ENCODE data around the gene EPG5.
"Not testable (repeated sequence)": the region's sequence is repeated elsewhere in the genome, so short reads cannot be mapped to it uniquely, and the experiment has no call there.

Gene EPG5

DNA sequence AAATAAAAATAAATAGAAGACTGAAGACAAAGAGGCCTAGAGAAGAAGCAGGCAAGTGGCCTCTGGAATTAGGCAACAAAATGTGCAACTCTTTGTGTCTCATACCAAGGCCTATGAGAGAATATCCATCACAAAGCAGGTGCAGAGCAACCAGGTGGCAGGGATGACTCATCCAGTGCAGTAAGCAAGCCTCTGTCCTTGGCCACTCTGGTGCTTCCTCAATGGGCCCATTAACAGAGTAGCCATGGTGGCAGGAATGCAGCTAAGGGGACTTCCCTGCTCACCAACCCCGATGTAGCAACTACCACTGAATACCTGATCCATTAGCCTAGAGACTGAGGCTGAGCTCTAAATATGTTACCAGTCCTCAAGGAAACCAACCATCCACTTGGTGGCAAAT, 11.0 kb upstream of the EPG5 start:
- DNase-seq = no peak

DNA sequence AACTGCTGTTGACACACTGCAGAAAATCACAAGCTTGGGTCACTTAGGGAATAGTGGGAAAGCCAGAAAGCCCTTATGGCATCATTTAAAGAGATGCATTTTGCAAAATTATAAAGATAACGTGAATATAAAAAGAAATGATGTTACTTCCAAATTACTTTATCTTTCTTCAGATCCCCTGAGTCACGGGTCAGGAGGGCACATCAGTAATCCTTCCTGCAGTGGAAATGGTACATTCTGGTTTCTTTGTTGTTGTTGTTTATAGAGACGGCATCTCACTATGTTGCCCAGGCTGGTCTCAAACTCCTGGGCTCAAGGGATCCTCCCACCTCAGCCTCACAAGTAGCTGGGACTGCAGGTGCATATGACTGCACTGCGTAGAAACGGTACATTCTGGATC, 9.8 kb upstream of the EPG5 start:
- DNase-seq = no peak

DNA sequence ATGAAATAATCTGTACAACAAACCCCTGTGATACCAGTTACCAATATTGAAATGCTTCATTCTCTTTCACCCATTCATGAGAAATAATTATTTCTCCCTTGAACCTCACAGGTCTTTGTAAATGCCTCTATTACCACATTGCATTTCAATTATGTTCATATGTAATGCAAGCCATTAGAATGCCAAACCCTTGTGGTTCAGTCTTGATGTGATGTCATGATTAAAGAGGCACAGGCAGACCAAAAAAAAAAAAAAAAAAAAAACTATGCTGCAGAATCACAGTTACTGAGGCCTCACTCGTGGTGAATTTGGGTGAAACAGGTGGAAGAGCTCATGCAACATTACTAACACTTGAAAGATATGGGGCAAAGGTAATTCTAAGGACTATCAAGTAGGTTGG, 9.4 kb upstream of the EPG5 start:
- DNase-seq = no peak

DNA sequence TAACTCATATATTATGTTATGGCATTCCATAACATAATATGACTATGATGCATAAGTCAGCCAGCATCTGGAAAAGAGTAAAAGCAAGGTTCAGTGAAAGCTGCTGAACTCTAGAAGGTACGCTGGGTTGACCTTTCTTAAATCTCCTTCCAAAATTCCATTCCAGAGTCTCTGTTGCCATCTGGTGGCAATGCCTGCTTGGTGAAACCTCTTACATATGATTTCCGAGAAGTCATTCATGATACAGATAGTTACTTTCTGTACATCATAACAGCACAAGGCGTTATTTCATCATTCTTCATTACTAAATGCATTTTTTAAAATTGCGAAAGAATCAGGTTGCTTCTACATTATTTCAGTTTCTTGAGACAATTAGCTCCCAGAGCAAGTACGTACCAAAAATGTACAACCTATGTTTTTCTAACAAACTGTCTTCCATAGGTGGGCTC, 7.0 kb upstream of the EPG5 start:
- DNase-seq = peak; percentile 75

DNA sequence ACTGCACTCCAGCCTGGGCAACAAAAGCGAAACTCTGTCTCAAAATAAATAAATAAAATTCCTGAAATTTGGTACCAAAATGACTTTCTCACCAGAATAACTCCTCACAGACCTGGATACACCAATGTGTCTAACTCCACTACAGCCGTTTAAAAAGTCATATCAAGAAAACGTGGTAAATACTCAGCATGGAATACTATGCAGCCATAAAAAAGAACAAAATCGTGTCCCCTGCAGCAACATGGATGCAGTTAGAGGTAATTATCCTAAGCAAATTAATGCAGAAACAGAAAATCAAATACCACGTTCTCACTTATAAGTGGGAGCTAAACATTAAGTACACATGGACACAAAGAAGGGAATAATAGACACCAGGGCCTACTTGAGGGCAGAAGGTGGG, 2.2 kb downstream of the EPG5 start:
- not testable (repeated sequence) for DNase-seq

DNA sequence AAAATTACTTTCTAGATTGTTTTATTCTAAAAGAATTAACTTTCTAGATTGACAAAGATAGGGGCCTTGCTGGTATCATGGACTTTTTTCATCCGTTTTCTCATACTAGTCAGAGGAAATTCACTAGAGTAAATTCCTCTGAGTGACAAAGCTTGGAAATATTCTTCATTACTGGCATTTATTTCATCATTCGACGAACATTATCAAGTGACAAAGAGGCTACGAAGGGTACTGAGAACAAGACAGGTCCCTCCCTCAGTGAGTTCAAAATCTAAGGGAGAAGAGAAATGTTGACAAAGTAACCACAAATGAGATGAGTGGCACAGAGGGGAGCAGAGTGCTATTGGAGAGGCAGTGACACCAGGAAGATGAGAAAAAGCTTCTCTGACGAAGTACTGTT, 4.3 kb downstream of the EPG5 start:
- no peak for DNase-seq

DNA sequence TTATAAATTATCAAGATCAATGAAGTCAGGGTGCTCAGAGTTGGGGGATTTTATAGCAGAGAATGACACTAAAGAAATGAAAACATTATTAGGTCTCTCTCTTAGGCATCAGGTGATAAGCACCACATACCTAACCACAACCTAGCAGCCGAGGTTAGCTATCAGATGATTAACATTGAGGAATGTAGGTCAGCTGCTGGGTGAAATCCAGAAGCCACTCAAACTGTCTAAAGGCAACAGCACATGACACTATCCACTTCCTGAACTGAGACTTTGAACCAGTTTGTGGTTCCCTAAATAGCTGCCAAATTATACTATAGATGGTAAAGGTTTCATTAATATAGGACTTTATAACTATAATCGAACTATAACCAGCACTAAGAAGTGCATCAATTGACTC, 4.7 kb downstream of the EPG5 start:
- DNase-seq = no peak

DNA sequence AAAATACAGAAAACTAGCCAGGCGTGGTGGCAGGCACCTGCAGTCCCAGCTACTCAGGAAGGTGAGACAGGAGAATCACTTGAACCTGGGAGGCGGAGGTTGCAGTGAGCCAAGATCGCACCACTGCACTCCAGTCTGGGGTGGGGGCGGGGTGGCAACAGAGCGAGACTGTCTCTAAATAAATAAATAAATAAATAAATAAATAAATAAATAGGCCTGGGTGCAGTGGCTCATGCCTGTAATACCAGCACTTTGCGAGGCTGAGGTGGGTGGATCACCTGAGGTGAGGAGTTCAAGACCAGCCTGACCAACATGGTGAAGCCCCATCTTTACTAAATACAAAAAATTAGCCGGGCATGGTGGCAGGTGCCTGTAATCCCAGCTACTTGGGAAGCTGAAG, 7.6 kb downstream of the EPG5 start:
- not testable (repeated sequence) for DNase-seq

DNA sequence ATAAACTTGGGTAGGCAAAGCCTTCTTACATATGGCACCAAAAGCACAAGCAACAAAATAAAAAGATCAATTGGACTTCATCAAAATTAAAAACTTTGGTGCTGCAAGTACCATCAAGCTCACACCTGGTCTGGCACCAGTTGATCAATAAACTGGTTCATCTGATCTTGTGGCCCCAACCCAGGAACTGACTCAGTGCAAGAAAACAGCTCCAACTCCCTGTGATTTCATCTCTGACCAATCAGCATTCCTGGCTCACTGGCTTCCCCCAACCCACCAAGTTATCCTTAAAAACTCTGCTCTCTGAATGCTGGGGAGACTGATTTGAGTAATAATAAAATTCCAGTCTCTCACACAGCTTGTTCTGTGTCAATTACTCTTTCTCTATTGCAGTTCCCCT, 8.4 kb downstream of the EPG5 start:
- no peak for DNase-seq

DNA sequence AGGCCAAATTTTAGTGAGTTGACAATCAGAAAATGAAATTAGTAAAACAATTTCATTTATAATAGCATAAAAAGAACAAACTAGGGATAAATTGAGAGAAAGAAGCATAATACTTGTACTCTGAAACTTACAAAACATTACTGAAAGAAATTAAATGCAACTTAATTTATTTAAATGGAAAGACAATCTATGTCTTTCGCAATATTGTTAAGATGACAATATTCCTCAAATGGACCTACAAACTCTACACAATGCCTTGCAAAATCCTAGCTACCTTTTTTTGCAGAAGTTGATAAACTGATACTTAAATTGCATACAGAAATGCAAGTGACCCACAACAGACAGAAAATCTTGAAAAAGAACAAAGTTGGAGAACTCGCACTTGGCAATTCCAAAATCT, 9.1 kb downstream of the EPG5 start:
- DNase-seq = no peak

DNA sequence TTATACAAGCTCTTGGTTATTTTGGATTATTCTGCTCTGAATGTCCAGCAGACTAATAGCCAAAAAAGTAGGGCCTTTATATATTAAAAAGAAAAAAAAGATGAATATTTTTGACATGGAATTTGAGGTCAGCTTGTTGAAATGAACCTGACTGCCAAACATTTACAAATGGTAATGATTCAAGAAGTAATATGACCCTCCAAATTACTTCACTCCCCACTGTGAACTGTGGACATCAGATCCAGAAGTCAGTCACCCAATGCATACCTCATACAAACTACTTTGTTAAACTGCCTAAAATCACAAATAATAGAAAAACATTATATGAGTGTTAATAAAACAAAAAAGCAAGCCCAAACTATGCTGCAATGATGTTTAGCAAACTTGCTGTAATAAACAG, 10.0 kb downstream of the EPG5 start:
- no peak for DNase-seq

DNA sequence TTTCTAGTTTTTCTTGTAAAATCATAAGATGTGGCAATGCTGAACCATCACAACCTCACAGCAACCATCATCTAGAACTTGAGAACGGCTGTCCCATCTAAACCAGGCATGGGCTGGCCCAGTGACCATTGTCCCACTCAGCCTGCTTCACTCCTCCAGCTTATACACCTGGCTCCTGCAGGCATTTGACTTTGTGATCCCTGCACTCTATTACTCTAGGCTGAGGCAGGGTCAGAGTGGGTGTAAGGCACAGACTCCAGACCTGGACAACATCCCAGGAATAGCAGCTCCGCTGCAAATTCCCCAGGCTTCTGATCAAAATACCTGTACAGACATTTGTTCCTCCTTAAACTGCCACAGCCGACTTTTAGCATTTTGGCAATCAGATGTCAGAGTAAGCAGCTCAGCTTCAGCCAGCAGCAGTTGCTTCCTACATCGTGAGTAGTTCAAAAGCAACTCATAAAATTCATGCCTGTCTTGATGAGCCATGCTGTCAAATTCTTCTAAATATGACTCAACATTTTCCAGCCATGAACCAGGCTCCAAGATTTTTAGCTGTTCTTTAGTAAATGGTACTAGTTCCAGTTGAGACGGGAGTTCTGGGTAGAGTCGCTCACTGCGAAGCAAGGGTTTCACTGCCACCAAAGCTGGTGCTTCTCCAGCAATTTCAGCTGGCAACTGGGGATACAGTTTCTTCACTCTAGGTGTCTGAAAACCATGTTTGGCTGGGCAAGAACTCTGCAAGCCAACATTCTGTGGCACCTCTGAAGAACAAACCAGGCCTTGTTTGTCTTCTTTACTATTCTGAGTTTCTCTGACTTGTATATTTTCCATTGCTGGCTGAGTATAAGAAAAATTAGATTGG, 12.8 kb downstream of the EPG5 start:
- DNase-seq = no peak

DNA sequence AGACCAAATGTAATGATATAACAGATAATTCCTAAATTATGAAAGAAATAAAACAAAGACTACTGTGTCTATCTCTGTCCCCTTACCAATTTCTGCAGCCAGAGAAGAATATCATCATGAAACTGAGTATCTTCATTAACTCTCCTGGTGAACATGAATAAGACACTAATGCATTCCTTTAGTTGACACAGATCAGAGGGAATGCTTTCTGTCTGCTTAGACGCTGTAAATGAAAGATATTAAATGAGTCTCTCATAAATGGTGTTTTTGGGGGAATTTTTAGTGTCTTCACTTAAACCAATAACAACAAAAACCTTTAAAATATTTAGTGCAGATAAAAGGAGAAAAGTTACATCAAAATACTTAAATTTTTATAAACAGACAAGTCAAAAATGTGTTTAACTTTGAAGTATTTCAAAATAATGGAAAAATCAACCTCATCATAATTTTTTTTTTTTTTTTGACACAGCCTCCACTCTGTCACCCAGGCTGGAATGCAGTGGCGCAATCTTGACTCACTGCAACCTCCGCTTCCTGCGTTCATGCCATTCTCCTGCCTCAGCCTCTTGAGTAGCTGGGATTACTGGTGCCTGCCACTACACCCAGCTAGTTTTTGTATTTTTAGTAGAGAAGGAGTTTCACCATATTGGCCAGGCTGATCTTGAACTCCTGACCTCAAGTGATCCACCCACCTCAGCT, 16.0 kb downstream of the EPG5 start:
- DNase-seq = no peak

DNA sequence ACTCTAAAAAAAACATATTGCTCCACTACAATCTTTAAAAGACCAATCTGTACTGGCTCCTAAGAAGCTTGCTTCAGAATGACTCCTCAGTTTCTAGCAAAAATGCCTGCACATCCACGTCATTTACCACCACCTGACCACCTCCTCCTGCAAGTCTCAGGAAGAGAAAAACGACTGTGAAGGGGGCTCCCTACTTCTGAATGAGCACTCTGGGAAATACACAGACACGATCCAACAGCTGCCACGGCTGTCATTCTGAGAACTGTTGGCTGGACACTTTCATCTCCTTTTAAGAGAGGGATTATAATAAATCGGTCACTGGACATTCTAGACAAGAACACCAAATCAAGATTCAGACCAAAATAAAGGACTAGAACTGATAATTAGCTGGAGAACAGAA, 21.5 kb downstream of the EPG5 start:
- DNase-seq = no peak

DNA sequence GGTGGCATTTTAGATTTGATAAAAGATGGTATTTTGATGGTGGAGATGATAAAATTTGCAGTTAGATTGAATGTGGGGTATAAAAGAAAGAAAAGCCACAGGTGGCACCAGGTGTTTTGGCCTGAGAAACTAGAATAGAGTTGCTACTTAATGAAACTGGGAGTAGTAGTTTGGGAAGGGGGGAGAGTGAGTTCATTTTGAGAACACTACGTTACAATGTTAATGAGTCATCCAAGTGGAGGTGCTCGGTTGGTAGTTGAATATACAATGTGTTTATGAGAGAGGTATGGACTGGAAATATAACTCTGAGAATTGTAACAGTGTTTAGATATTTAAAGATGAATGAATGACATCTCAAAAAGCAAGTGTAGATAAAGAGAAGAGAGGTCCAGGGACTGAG, 26.4 kb downstream of the EPG5 start:
- DNase-seq = no peak

DNA sequence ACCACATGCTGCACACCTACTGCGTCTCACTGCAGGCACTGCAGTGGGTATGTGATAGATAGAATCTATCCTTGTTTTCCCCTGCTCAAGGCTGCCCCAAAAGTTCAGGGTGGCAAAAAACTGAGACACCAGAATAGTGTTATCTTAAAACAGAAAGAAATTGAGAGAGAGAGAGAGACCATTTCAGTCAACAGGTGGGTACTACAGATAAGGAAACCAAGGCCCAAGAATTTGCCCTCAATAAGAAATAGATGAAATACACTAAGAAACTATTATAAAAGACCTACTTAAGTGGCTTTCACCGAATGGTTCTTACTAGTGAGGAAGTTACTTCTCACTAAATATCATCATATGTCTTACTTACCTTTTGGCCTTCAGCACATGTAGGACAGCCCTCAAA, 27.9 kb downstream of the EPG5 start:
- DNase-seq = no peak

DNA sequence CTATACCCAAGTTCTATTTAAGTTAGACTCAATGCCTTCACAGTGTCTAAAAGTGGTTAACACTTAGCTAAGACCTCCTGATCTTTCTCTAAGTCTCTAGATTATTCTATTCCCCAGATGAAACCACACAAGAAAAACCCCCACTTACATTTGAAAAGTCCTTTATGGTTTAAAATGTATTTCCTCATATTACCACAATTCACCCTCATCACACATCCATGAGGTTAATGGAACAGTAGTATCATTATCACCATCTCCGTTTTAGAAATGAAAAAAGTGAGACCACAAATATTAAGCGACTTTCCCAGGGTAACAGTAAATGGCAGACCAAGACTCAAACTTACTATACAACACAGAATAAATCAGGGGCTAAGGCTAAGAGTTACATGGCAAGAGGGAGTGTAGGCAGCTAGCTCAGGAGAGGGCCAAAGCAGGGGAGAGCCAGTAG, 28.6 kb downstream of the EPG5 start:
- DNase-seq = no peak

DNA sequence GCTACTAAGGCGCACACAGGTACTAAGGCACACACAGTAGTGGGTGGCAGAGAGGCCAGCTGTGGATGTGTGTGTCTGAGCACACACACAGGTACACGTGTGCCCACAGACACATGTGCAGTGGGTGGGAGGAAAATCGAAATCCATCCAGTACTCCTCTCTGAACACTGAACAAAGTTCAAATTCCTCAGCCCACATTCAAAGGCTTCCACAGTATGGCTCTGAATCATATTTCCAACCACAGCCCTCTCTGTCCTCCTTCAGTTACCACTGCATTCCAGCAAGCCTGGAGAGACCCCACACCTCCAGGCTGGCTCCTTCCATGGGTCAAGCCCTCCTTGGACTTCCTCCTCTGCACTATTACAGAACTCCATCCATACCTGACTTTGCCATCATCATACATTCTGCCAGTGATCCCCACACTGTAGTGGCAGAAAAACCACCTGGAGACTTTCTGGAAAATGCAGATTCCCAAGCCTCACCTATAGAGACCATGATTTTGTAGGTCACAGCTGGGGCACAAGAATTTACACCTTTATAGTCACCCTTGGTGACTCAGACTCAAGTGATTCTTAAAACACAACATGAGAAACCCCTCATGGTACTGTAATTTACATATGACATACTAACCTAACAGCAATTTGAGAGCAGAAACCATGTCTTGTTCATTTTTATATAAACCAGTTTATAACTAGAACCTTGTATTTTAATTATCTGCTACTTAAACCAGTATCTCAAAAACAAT, 31.4 kb downstream of the EPG5 start:
- no peak for DNase-seq

DNA sequence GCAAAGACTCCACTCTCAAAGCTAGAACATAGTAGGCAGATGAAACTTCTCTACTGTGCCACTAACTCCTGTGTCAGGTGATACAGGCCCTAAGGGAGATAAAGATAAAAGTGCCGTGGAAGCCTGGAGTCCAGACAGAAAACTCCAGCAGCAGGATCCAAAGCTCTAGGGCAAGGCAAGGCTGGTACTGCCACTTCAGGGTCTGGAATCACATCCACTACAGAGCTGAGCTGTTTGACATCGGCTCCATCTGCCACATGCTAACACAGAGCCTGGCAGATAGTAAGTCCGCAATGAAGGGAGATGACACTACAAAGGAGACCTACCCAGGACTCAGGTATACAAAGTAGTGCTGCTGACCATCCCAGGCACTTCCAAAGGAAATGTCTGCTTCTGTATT, 34.4 kb downstream of the EPG5 start:
- DNase-seq = no peak

DNA sequence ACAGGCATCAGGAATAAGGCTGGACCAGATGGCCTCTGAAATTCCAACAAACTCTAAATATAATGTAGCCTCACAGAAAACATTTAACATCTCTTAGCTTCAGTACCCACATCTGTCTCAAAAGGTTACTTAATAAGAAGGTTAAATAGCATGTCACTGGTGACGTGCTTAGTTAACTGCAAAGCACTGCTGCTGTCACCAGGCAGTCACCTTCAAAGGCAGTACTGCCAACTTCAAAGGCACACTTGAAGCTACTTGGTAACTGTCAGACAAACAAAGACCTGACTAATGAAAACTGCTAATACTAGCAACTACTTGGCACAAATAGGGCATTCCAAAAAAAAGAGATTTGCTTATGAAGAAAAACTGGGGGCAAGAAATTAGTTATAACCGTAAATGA, 36.2 kb downstream of the EPG5 start:
- no peak for DNase-seq

DNA sequence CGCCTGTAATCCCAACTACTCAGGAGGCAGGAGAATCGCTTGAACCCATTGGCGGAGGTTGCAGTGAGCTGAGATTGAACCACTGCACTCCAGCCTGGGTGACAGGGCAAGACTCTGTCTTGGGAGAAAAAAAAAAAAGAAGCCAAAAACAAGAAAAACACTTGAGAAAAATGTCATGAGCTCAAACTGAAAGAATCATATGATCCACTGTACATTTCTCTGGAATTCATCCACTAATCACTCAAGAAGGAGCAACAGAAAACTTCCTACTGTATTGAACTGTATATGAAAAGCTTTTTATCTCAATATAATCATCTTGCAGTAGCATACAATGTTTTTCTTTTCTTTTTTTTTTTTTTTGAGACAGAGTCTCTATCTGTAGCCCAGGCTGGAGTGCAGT, 40.4 kb downstream of the EPG5 start:
- DNase-seq = no peak

DNA sequence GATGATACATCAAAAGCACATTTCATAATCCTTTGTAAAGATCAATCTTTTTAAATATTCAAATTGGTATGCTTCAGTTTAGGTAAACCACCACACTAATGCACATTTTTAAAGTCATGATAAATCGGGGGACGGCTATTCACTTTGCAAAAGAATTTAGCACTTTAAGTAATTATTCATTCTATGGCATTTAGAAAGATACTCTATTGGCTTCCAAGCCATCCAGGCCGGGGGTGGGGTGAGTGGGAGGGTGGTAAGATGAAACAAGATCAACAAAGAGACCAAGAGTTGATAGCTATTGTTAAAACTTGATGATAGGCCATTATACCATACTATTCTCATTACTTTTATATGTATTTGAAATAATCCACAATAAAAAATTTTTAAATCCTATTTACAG, 41.0 kb downstream of the EPG5 start:
- DNase-seq = no peak

DNA sequence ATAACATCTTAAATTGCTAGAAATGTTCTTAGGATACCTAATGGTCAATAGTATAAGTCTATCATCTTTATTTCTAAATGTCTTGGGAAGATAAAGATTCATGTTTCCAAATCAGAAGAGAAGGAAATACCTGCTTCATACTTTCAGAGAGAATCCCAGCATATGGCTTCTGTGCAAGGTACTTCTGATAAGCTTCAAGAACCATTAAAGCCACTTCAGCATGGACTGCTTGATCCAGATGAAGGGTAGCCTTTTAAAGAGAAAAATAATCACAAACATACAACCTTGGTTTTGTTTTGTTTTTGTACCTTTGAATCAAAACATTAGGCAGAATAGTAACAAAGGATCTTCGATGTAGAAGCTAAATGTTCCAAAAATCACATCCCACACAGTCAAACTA, 44.0 kb downstream of the EPG5 start:
- DNase-seq = no peak

DNA sequence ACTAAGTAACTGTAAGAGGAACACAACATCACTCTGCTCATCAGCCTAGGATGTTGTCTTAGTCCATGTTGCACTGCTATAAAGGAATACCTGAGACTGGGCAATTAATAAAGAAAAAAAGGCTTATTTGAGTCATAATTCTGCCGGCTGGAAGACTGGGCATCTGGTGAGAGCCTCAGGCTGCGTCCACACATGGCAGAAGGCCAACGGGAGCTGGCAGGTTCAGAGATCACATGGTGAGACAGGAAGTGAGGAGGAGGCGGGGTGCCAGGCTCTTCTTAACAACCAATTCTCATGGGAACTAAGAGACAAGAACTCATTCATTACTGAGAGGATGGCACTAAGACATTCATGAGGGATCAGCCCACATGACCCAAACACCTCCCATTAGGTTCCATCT, 46.8 kb downstream of the EPG5 start:
- no peak for DNase-seq

Data from midbrain (tissue), 1 donor.